Tibial nerve (tissue), 4 donors: ENCODE results near the gene DNM3. TPM values are rescaled to one million over a fixed set of nuclear protein-coding genes. Genes with fewer than 3 reads are reported as not detected.

Experiments
- DNase-seq, 2 donors: peaks; one replicate each; pipeline ENCODE4 v3.0.0-alpha.2; 2019; ENCODE audit warnings: low spot score in 2 of 2
- H3K27ac ChIP-seq, 4 donors: fragments of 200-600 bp; sonication (generic) in 3 of 4; one replicate each; pipeline ENCODE4 v1.5.1; 2017 to 2019; ENCODE audit warnings: mild to moderate bottlenecking in 1 of 4
- H3K27me3 ChIP-seq, 2 donors: fragments of 200-600 bp; sonication (generic) in 1 of 2; one replicate each; pipeline versions ENCODE4 v1.5.1 to v1.6.0; 2017 to 2019
- H3K36me3 ChIP-seq, 3 donors: fragments of 200-600 bp; sonication (generic); one replicate each; pipeline ENCODE4 v1.5.1; 2018 to 2019
- H3K4me1 ChIP-seq, 4 donors: fragments of 200-600 bp; sonication (generic) in 3 of 4; one replicate each; pipeline ENCODE4 v1.5.1; 2017 to 2019
- H3K4me3 ChIP-seq, 4 donors: fragments of 200-600 bp; sonication (generic) in 3 of 4; one replicate each; pipeline ENCODE4 v1.5.1; 2017 to 2019; ENCODE audit warnings: mild to moderate bottlenecking in 1 of 4, moderate library complexity in 1 of 4
- H3K9me3 ChIP-seq, 4 donors: fragments of 200-600 bp; sonication (generic) in 3 of 4; one replicate each; pipeline ENCODE4 v1.5.1; 2017 to 2019
- EP300 ChIP-seq, 2 donors: sonication (generic); formaldehyde crosslinking; IDR thresholded peaks; one replicate each; pipeline ENCODE4 v1.6.1; 2017; ENCODE audit warnings: antibody characterized with exemption in 2 of 2, mild to moderate bottlenecking in 1 of 2
- POLR2A ChIP-seq, 2 donors: fragments of 450-650 bp; IDR thresholded peaks; one replicate each; pipeline ENCODE4 v1.6.1; 2017; ENCODE audit warnings: antibody characterized with exemption in 2 of 2, mild to moderate bottlenecking in 2 of 2, moderate library complexity in 2 of 2
- WGBS, 2 donors: methylation state at CpG; one replicate each; pipeline ENCODE4 v1.1.5; 2018; 5-methylcytosine and 5-hydroxymethylcytosine counted together
- small RNA-seq: library from RNA; depleted of rRNA; stranded (forward); fragments of <200 nt; gene quantifications from one replicate; pipeline ENCODE3, GENCODE V24; 2016
- total RNA-seq, 4 donors: library from RNA; depleted of rRNA; stranded (reverse); fragments of >200 nt; gene quantifications; one replicate each; pipeline ENCODE4 v1.1.0, GENCODE V29; 2016
- TF ChIP-seq, protein P1 (sequence below), 5 experiments: fragments of 200-600 bp in 3 of 5; fragments of 450-650 bp in 2 of 5; sonication (generic) in 3 of 5; IDR thresholded peaks; one replicate each; pipeline ENCODE4 v1.5.1; 2016 to 2019; ENCODE audit warnings: antibody characterized with exemption in 5 of 5, mild to moderate bottlenecking in 3 of 5, moderate library complexity in 2 of 5

Gene DNM3
- total RNA-seq, 4 donors from 2014 or later, result 9.8 to 15.3 (median 12.3) TPM

DNA sequence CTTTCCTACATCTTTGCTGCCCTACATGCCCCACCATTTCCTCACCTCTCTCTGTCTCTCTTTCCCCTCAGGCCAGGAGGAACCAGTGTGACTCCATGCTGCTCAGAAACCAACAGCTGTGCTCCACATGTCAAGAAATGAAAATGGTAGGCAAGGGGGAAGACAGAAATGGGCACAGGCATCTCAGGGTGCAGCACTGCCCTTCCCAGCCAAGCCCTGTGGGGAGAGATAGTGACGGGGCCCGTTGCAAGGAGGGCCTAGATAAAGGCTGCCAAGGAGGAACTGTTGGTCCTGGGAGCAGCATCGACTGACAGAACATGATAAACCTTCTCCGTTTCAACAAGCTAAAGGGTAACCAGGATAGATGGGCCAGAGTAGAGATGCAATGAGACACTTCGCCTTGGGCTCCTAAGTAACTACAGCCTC lies 615.1 kb downstream of the DNM3 start:
- H3K4me3 ChIP-seq, result no peak overlapping the region
- WGBS, 2 donors, result 91 to 98% methylated on average over 5 of the region's 5 CpGs
- TF ChIP-seq, protein P1, sequence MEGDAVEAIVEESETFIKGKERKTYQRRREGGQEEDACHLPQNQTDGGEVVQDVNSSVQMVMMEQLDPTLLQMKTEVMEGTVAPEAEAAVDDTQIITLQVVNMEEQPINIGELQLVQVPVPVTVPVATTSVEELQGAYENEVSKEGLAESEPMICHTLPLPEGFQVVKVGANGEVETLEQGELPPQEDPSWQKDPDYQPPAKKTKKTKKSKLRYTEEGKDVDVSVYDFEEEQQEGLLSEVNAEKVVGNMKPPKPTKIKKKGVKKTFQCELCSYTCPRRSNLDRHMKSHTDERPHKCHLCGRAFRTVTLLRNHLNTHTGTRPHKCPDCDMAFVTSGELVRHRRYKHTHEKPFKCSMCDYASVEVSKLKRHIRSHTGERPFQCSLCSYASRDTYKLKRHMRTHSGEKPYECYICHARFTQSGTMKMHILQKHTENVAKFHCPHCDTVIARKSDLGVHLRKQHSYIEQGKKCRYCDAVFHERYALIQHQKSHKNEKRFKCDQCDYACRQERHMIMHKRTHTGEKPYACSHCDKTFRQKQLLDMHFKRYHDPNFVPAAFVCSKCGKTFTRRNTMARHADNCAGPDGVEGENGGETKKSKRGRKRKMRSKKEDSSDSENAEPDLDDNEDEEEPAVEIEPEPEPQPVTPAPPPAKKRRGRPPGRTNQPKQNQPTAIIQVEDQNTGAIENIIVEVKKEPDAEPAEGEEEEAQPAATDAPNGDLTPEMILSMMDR (IDR thresholded peaks at IDR 0.05), result no peak
- TF ChIP-seq POLR2A (IDR thresholded peaks at IDR 0.05) (no peak), EP300 (IDR thresholded peaks at IDR 0.05) (no peak)
- no peak for DNase-seq
- no peak overlapping the region for H3K27ac ChIP-seq
- H3K4me1 ChIP-seq, result peaks cover 0 to 2% (median 0%) of the 10 kb centered on the region in 4 donors
- no peaks in the 10 kb centered on the region for H3K9me3 ChIP-seq
- H3K27me3 ChIP-seq, result no peaks in the 10 kb centered on the region
- H3K36me3 ChIP-seq, result no peaks in the 10 kb centered on the region

DNA sequence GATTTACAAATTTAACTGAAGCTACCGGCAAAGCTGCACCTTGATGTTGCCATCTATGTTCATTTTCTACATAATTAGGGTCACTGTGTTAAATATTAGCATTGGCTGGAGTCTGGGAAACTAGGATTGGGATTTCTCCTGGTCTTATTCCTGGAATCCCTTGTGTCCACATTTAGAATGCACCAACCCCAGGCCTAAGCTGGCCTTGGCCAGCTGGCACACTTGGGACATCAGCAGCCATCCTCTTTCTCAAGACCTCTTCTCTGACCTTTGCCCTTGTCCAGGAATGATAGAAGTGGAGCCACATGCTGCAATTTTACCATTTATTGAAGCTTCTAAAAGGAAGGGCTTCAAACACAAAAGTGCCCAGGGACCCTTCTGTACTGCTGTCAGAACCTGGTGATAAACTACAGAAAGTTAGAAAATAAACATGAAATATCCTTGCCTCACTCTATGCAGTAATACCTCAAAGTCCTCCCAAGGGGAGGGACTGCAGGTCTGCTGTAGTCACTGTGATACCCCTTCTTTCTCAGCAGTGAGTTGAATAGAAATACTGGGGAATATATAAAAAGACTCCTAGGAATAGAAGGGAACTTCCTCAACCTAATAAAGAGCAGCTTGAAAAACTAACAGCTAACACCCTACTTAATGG lies 616.3 kb downstream of the DNM3 start:
- TF ChIP-seq POLR2A (IDR thresholded peaks at IDR 0.05) (no peak), EP300 (IDR thresholded peaks at IDR 0.05) (no peak)
- TF ChIP-seq, protein P1 (IDR thresholded peaks at IDR 0.05), result no peak
- no peak for DNase-seq
- no peaks in the 10 kb centered on the region for H3K9me3 ChIP-seq
- no peaks in the 10 kb centered on the region for H3K36me3 ChIP-seq
- no peak overlapping the region for H3K27ac ChIP-seq
- 79 to 89% methylated on average over 1 of the region's 1 CpG for WGBS, 2 donors
- no peak overlapping the region for H3K4me3 ChIP-seq
- peaks cover 0 to 2% (median 0%) of the 10 kb centered on the region in 4 donors for H3K4me1 ChIP-seq
- H3K27me3 ChIP-seq, result no peaks in the 10 kb centered on the region

DNA sequence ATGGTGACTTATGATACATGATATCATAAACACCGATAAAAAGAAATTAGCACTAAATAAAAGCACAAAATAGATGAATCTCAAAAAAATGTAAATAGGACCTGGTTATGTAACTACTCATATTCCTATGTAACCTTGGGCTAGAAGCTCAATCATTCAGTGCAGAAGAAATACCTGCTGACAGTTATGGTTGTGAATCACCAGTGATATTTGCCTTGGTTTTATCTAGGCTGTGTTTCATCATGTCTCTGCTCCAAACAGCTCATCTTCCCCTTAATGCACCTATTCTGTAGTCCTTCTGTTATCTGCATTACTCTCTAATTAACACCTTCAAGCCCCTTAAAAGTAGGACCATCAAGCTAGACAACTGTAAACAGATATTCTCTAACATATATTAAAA lies 618.9 kb downstream of the DNM3 start:
- Histone ChIP-seq H3K27ac (no peak overlapping the region), H3K4me1 (peaks cover 0 to 2% (median 0%) of the 10 kb centered on the region in 4 donors), H3K9me3 (no peaks in the 10 kb centered on the region), H3K4me3 (no peak overlapping the region), H3K36me3 (no peaks in the 10 kb centered on the region), H3K27me3 (no peaks in the 10 kb centered on the region)
- DNase-seq, result no peak
- 92 to 96% methylated on average over 1 of the region's 1 CpG for WGBS, 2 donors
- TF ChIP-seq POLR2A (IDR thresholded peaks at IDR 0.05) (no peak), EP300 (IDR thresholded peaks at IDR 0.05) (no peak)
- TF ChIP-seq, protein P1 (IDR thresholded peaks at IDR 0.05), result no peak

DNA sequence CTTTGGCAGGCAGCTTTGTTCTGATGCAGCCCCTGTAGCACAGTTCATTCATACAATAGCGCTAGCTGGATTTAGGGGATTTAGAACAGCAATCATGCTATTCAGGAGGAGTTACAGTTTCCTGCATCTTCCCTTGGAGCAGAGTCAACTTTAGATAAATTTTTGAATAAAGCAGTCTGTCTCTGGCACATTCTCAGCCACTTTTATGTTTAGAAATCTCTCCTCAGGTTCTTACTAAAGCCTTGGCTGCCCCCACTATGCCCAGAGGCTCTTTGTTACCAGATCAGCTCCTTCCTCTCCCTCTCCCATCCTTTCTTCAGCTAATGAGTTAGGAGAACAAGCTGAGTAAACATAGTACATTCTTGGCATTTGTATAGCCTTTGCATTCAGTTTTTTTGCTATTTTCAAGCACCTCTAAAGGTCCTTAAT lies 619.6 kb downstream of the DNM3 start:
- H3K27ac ChIP-seq, result no peak overlapping the region
- no peak for DNase-seq
- no peaks in the 10 kb centered on the region for H3K9me3 ChIP-seq
- peaks cover 0 to 2% (median 0%) of the 10 kb centered on the region in 4 donors for H3K4me1 ChIP-seq
- no peak overlapping the region for H3K4me3 ChIP-seq
- no peaks in the 10 kb centered on the region for H3K36me3 ChIP-seq
- TF ChIP-seq POLR2A (IDR thresholded peaks at IDR 0.05) (no peak), EP300 (IDR thresholded peaks at IDR 0.05) (no peak)
- TF ChIP-seq, protein P1 (IDR thresholded peaks at IDR 0.05), result no peak
- WGBS, 2 donors, result 25 to 30% methylated on average over 1 of the region's 1 CpG
- H3K27me3 ChIP-seq, result no peaks in the 10 kb centered on the region

Small RNAs within 50 kb of the gene (small RNA-seq; reads per million reads assigned to genes)
- 0.28 reads per million for gene MIR199A2
- gene RNU6-157P, result not detected

Other genes starting within 250 kb of the DNM3 start
- gene MYOCOS, start 219.3 kb upstream of the DNM3 start, total RNA-seq, result not detected
- 100 to 1,000 TPM in 3 of 4 donors, 10 to 100 TPM in 1; 52.8 to 403 (median 136) TPM for gene MYOC, start 188.8 kb upstream of the DNM3 start, total RNA-seq
- 10 to 100 TPM; 13.8 to 25.6 (median 16.7) TPM for gene VAMP4, start 99.4 kb upstream of the DNM3 start, total RNA-seq
- 10 to 100 TPM; 21.3 to 28.7 (median 24.4) TPM for gene METTL13, start 59.8 kb upstream of the DNM3 start, total RNA-seq